NCI-H460 (cell line): Measurements from ENCODE around the gene COMMD6. TPM values are rescaled to one million over a fixed set of nuclear protein-coding genes. Genes with fewer than 3 reads are reported as not detected.

Experiments
- DNase-seq: peaks from one replicate; pipeline ENCODE4 v3.0.0-alpha.2; 2016; ENCODE audit warnings: low read depth; ENCODE audit errors: extremely low read depth
- total RNA-seq: library from RNA; depleted of rRNA; stranded (reverse); fragments of >200 nt; shearing (Covaris generic); gene quantifications from 2 replicates; pipeline ENCODE4 v1.2.3, GENCODE V29; 2014; rRNA removed

Gene COMMD6
- total RNA-seq, 1 experiment from 2014 or later, result 142 TPM

DNA sequence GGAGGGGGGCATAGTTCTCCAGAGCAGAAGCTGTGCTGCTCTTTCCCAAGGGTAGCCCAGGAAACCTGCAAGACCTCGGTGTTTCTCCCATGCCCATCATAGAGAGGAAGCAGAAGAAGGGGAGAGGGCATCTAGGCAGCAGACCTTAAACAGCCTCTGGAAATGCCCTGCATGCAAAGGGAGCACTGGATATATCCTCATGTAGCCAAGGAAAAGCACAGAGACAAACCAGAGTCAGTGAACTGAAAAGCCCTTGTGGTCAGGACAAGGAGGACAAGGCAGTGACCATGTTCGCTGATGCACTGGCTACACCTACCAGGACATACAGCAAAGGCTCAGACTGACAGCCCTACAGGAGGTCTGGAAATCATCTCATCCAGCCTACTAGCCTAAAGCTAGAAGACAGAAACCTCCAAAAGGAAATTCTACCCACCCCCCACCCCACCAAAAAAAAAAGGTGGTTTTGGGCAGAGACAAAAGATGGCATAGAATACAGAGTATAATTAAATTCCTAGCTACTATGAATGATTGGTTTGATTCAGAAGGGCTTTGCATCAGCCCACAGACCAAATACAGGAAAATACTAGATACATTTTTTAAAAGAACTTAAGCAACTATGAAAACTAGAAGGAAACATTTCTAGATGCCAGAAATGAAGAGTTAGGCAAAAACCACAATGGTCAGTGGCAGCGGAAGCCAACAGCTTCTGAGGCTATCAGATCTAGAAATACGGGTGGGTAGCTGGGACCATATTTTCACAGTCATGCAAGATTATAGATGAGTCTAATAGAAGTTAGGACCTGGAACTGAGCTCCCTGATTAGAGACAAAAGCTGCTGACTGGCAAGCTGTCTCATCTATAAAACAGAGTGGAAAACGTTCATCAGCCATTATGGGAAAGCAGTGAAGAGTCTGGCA, 51.2 kb downstream of the COMMD6 start:
- no peak for DNase-seq

DNA sequence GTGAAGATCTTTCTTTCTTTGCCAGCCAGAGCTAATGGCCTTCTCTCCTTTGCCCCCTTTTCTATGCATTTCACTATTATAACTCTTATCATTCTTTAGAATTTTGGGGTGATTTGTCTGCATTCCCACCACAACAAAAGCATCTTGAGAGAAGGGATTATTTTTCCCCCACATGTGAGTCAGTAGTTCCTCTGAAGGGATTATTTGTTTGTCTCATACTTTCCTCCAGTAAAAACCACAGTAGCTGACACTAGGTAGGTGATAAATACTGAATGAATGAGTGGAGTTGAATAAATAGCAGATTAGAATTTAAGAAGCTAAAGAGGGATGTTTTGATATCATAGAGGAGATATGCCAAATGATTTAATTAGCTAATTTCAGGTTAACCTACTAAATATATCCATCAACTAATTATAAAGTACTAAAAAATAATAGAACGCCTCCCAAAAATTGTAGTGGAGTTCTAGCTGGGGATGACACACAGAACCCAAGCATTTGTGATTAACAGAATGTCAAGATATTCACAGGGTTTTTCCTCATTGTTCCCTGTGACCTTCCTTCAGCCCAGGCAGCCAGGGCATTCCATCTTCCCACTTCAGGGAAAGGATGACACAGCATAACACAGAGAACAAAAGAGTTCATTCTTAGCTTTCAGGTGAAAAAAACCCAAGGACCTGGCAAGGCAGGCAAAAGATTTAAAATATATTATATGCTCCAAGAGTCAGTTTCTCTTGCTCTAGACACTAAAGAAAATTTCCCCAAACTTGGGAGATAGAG, 52.2 kb downstream of the COMMD6 start:
- DNase-seq, result no peak

DNA sequence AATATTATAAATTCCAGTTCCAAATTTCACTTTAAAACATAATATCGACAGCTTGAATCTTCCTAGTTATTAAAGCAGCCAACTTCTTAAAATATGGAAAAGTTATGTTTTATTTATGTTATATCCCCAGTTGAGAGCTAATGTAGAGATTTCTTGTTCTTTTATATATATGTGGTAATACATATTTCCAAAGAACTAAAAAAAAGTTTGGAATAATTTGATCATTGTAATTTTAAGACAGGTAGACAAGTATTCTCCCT, 54.9 kb downstream of the COMMD6 start:
- DNase-seq, result no peak

DNA sequence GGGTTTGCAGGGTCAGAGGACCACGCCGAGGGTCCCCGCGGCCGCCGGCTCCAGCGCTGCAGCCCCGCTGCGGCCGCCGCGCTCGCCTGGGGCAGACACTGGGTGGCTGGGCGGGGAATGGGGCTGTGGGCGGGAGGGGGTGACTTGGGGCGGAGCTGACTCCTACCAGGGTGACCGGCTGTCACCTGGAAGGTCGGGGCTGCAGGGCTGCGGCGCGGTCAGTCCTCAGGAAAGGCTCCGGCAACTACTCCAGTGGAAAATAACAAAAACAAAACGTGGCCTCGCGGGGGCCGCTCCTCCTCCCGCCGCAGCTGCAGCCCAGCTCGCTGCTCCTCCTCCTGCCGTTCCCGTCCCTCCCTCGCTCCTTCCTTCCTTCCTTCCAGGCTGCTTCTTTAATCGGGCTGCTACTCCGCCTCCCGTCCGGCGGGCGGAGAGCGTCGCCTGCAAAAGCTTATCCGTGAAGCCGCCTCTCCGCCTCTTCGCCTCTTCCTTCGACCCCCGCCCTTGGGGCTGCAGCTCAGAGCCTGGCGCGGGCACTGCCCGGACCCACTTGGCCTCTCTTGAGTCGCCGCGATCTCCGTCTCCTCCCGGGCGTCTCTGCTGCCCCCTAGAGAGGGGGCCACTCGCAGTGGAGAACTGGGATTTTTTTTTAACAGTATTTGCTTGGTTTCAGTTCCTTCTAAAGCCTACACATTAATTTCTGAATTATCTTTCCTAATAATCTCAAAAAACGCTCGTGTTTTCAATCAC, 55.4 kb downstream of the COMMD6 start, which contains the start of gene TBC1D4:
Gene TBC1D4 (minus strand): TSS at position 100 of the 750 bp plus-strand sequence. CDS start 402 bp downstream, outside the sequence.
- DNase-seq, result peak; percentile 91

DNA sequence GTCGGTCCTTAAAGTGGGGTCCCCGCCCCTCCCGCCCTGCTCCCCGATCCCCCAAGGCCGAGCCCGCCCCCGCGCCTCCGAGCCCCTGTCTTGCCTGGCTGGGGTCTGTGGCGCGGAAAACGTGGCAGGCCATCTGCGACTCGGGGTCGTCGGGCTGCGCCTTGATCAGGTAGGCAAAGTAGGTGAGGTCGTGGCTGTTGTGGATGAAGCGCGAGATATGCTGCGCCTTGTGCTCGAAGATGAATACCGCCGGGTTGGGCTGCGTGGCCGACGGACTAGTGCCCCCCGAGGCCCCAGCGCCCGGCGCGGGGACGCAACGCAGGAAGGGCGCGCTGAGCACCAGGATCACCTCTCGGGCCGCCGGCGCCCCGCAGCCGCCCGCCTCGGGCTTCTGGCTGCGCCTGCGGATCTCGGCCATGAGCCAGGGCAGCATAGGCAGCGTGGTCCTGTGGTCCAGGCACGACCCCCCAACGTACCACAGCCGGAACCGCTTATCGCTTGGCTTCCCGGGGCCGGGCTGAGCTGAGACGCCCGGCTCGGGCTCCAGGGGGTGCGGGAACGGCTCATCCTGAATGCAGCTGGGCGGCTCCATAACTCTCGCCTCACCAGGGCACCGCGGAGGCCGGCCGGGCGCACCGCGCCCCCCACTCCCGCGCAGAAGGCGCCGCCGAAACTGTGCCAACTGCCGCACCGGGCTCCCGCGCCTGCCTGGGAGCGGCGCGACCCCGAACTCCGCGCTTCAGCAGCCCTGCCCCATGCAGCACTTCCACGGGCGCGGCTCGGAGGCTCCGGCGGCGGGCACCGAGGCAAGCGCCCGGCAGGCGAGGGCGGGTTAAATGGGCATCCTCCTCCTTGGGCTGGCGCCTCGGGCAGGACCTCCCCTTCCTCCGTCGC, 56.2 kb downstream of the COMMD6 start:
- no peak for DNase-seq

DNA sequence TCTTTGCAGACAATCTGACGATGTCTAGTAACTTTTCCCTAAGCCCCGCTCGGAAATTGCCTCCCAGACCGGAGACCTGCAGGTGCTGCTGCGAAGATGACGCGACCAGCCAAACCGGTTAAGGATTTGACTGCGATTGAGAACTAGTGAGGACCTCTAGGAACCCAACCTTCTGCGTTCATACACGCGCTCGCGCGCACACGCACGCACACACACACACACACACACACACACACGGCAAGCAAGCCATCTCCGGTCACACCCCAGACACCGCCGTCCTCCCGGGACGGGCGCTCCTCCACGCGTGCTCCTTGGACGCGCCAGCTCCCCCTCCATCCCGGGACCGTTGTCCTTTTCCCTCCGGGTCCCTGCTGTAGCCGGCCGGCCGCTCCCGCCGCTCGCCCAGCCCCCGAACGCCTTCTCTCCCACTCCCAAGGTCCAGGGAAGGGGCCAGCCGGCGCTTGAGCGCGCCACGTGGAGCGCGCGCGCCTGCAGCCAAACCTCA, 56.9 kb downstream of the COMMD6 start:
- DNase-seq, result no peak

DNA sequence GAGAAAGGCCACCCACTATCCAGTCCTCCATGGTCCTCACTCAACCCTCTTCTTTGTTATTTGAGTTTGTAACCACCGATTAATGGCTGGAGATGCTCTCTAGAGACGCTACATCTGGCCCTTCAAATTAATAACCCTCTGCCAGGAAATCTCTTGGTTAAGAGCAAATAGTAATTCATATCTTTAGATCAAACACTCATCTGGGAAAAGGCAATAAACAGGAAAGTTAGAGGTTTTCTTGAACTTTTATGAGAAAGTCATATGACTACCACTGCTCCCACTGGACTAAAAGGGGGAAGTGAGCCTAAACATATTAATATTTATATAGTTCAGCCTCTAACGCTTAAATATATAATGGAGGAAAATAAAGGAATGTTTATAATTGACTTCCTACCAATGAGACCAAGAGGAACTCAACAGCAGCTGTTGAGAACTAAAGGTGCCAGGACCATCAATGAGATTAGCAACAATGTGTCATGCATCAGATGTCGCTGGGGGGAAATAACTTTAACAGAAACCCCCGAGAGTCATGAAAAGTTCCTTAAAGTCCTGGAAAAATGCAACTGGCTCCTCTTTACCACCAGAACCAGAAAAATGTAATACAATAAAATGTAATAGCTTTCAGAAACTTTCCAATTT, 58.4 kb downstream of the COMMD6 start:
- DNase-seq, result no peak

DNA sequence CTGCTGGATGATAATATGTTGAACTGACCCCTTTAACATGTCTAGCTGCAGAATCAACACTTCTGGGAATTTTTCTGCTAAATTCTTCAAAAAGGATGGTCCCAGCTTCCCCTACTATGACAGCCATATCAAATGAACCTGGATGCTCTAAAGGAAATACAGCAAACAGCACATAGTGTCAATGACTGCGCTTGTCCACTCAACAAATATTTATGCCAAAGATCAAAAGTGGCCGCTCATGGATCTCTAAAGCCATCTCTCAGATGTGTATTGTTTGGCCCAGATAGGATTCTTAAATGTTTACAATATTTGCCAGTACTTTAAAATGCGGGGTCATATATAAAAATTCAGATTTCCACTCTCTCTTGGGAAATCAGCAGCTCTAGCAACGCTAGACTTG, 59.0 kb downstream of the COMMD6 start:
- DNase-seq, result no peak

Other genes starting within 250 kb of the COMMD6 start
- gene TBC1D4, start 55.7 kb downstream of the COMMD6 start, total RNA-seq, result 12.9 and 14.0 TPM in 2 replicates
- 48.9 and 51.7 TPM in 2 replicates for gene UCHL3, start 11.9 kb upstream of the COMMD6 start, total RNA-seq
- 10.7 and 11.3 TPM in 2 replicates for gene LMO7, start 98.5 kb upstream of the COMMD6 start, total RNA-seq